HepG2 (cell line): Measurements from ENCODE around the gene CA11. TPM values are rescaled to one million over a fixed set of nuclear protein-coding genes. Genes with fewer than 3 reads are reported as not detected.

Source experiments
- ARHGAP35 ChIP-seq: sonication (generic); formaldehyde crosslinking; IDR thresholded peaks from 2 replicates; pipeline ENCODE4 v1.9.0; 2022; ENCODE audit warnings: mild to moderate bottlenecking, inconsistent platforms, moderate library complexity, missing genetic modification reagents, borderline replicate concordance
- JUN ChIP-seq: sonication (generic); formaldehyde crosslinking; IDR thresholded peaks from 2 replicates; pipeline ENCODE4 v1.4.0; 2020; ENCODE audit warnings: mild to moderate bottlenecking, missing genetic modification reagents
- NR2F1 ChIP-seq, 2 experiments: fragments of 450-650 bp in 1 of 2; formaldehyde crosslinking in 1 of 2; IDR thresholded peaks; 2 replicates each; pipeline versions ENCODE4 v1.5.0 to v1.6.1; 2016 to 2020; ENCODE audit warnings: mild to moderate bottlenecking in 1 of 2, missing compliant biosample characterization in 1 of 2, missing genetic modification reagents in 1 of 2, moderate library complexity in 1 of 2
- PCBP1 ChIP-seq: fragments of 200-400 bp; formaldehyde crosslinking; IDR thresholded peaks from 2 replicates; pipeline ENCODE4 v1.6.1; 2017; ENCODE audit warnings: mild to moderate bottlenecking, low read depth, low read length, borderline replicate concordance
- RARG ChIP-seq: sonication (generic); formaldehyde crosslinking; IDR thresholded peaks from 2 replicates; pipeline ENCODE4 v1.4.0; 2020; ENCODE audit warnings: low read depth, mild to moderate bottlenecking, missing genetic modification reagents
- TAF1 ChIP-seq: sonication (generic); formaldehyde crosslinking; IDR thresholded peaks from 2 replicates; pipeline ENCODE4 v1.4.0; 2020; ENCODE audit warnings: missing genetic modification reagents
- UBTF ChIP-seq: sonication (generic); formaldehyde crosslinking; IDR thresholded peaks from 2 replicates; pipeline ENCODE4 v1.4.0; 2020; ENCODE audit warnings: mild to moderate bottlenecking, missing genetic modification reagents
- ZBTB20 ChIP-seq: sonication (generic); formaldehyde crosslinking; IDR thresholded peaks from 2 replicates; pipeline ENCODE4 v1.8.1; 2023; ENCODE audit warnings: missing genetic modification reagents, low read depth, mild to moderate bottlenecking, borderline replicate concordance
- ZBTB43 ChIP-seq: sonication (generic); formaldehyde crosslinking; conservative IDR thresholded peaks from 2 replicates; pipeline ENCODE4 v1.4.0; 2020; ENCODE audit warnings: missing genetic modification reagents
- ZNF12 ChIP-seq: sonication (generic); formaldehyde crosslinking; IDR thresholded peaks from 2 replicates; pipeline ENCODE4 v1.5.0; 2020; ENCODE audit warnings: missing genetic modification reagents
- ZNF382 ChIP-seq: sonication (generic); formaldehyde crosslinking; IDR thresholded peaks from 2 replicates; pipeline ENCODE4 v1.5.0; 2020; ENCODE audit warnings: missing genetic modification reagents, mild to moderate bottlenecking, borderline replicate concordance
- ZNF567 ChIP-seq: sonication (generic); formaldehyde crosslinking; IDR thresholded peaks from 2 replicates; pipeline ENCODE4 v1.8.1; 2023; ENCODE audit warnings: mild to moderate bottlenecking, missing genetic modification reagents, borderline replicate concordance
- ZNF652 ChIP-seq: IDR thresholded peaks from 2 replicates; pipeline ENCODE4 v1.6.1; 2016; ENCODE audit warnings: low read depth, borderline replicate concordance
- ZNF75D ChIP-seq: sonication (generic); formaldehyde crosslinking; IDR thresholded peaks from 2 replicates; pipeline ENCODE4 v1.8.1; 2023; ENCODE audit warnings: missing genetic modification reagents, mild to moderate bottlenecking, borderline replicate concordance
- polyA plus RNA-seq, 8 experiments: library from polyadenylated mRNA; depleted of rRNA in 3 of 8; stranded (reverse) in 7 of 8; unstranded in 1 of 8; fragments of >200 nt; fragmentation: Illumina TruSeq in 4 of 8; extraction: Trizol in 4 of 8; gene quantifications; 2 replicates each; pipeline versions ENCODE4 v1.2.1 to v1.2.3, GENCODE V29; 2011 to 2016; ENCODE audit warnings: low read depth in 4 of 8, missing spikeins in 1 of 8, mixed read lengths in 1 of 8; ENCODE audit not compliant: insufficient read depth in 1 of 8
- total RNA-seq, 5 experiments: library from RNA; depleted of rRNA; stranded (reverse); fragments of >200 nt; fragmentation: Illumina TruSeq; extraction: Trizol; gene quantifications; 2 replicates each; pipeline ENCODE4 v1.2.3, GENCODE V29; 2016; ENCODE audit warnings: low read depth in 1 of 5
- TF ChIP-seq, protein P1 (sequence below): sonication (generic); formaldehyde crosslinking; IDR thresholded peaks from 2 replicates; pipeline ENCODE4 v1.5.1; 2020; ENCODE audit warnings: missing genetic modification reagents, mild to moderate bottlenecking, borderline replicate concordance
- TF ChIP-seq, protein P2 (sequence below): sonication (generic); formaldehyde crosslinking; IDR thresholded peaks from 2 replicates; pipeline ENCODE4 v1.4.0; 2020; ENCODE audit warnings: missing genetic modification reagents, borderline replicate concordance

Gene CA11
- total and polyA plus RNA-seq, 2 of the 13 experiments (the other 11 are each of a cell fraction or from before 2014, with no cell fraction given): 0.41 to 0.58 TPM

DNA sequence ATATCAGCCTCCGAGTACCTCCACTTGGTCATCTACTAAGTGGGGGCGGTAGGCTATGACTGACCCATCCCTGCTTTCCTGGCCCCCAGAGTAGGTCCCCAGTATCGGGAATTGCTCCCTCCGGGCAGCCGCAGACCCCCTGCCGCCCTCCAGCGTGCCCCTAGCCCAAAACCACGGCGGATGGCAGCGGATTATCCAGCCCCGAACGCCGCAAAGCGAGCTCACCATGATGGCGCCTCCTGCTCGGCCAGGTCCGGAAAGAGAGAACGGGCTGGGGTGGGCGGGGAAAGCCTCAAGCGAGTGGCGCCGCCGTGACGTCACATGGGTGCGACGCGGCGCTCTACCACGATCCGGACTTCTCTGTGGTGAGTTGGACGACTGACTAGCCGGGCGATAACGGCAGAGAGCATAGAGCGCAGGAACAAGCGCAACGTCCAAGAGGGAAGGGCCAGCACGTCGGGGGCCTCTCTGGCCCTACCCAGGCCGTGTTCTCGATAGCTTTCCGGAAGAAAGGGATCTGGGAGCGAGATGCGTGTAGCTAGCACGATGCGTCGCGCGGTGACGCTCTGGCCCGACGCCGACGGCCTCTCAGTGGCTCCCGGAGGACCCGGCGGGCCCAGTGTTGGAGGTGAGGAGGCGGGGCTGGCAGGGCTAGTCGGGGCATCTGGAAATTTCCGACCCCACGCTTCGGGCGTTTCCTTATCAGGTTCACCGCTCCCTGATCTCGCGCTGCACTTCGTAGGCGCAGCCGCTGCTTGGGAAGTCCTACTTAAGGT is 26.9 kb downstream of the CA11 start, which contains the start of the genes RPL18 and SPHK2 (continued):
- TF ChIP-seq, protein P1, sequence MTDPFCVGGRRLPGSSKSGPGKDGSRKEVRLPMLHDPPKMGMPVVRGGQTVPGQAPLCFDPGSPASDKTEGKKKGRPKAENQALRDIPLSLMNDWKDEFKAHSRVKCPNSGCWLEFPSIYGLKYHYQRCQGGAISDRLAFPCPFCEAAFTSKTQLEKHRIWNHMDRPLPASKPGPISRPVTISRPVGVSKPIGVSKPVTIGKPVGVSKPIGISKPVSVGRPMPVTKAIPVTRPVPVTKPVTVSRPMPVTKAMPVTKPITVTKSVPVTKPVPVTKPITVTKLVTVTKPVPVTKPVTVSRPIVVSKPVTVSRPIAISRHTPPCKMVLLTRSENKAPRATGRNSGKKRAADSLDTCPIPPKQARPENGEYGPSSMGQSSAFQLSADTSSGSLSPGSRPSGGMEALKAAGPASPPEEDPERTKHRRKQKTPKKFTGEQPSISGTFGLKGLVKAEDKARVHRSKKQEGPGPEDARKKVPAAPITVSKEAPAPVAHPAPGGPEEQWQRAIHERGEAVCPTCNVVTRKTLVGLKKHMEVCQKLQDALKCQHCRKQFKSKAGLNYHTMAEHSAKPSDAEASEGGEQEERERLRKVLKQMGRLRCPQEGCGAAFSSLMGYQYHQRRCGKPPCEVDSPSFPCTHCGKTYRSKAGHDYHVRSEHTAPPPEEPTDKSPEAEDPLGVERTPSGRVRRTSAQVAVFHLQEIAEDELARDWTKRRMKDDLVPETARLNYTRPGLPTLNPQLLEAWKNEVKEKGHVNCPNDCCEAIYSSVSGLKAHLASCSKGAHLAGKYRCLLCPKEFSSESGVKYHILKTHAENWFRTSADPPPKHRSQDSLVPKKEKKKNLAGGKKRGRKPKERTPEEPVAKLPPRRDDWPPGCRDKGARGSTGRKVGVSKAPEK (CRISPR knock-in tag): no peak
- TF ChIP-seq UBTF (CRISPR knock-in tag) (peak; percentile 83), TAF1 (CRISPR knock-in tag) (peak; percentile 96), JUN (CRISPR knock-in tag) (0 out of 2 replicates have a peak, but pooled peaks have one; percentile 53), ZNF567 (CRISPR knock-in tag) (0 out of 2 replicates have a peak, but pooled peaks have one; percentile 92), ARHGAP35 (CRISPR knock-in tag) (no peak), PCBP1 (peak; percentile 95), ZBTB43 (CRISPR knock-in tag) (peak; percentile 62; the same call in 1 of the 2 replicates), ZNF652 (CRISPR knock-in tag) (no peak), ZNF75D (0 out of 2 replicates have a peak, but pooled peaks have one; percentile 49), RARG (CRISPR knock-in tag) (no peak), ZNF12 (CRISPR knock-in tag) (no peak), NR2F1 (CRISPR knock-in tag; IDR thresholded peaks at IDR 0.05) (0 out of 4 replicates have a peak, but pooled peaks of 1 of the 2 experiments have one; percentile 6), ZBTB20 (no peak), ZNF382 (CRISPR knock-in tag) (no peak)
- TF ChIP-seq, protein P2, sequence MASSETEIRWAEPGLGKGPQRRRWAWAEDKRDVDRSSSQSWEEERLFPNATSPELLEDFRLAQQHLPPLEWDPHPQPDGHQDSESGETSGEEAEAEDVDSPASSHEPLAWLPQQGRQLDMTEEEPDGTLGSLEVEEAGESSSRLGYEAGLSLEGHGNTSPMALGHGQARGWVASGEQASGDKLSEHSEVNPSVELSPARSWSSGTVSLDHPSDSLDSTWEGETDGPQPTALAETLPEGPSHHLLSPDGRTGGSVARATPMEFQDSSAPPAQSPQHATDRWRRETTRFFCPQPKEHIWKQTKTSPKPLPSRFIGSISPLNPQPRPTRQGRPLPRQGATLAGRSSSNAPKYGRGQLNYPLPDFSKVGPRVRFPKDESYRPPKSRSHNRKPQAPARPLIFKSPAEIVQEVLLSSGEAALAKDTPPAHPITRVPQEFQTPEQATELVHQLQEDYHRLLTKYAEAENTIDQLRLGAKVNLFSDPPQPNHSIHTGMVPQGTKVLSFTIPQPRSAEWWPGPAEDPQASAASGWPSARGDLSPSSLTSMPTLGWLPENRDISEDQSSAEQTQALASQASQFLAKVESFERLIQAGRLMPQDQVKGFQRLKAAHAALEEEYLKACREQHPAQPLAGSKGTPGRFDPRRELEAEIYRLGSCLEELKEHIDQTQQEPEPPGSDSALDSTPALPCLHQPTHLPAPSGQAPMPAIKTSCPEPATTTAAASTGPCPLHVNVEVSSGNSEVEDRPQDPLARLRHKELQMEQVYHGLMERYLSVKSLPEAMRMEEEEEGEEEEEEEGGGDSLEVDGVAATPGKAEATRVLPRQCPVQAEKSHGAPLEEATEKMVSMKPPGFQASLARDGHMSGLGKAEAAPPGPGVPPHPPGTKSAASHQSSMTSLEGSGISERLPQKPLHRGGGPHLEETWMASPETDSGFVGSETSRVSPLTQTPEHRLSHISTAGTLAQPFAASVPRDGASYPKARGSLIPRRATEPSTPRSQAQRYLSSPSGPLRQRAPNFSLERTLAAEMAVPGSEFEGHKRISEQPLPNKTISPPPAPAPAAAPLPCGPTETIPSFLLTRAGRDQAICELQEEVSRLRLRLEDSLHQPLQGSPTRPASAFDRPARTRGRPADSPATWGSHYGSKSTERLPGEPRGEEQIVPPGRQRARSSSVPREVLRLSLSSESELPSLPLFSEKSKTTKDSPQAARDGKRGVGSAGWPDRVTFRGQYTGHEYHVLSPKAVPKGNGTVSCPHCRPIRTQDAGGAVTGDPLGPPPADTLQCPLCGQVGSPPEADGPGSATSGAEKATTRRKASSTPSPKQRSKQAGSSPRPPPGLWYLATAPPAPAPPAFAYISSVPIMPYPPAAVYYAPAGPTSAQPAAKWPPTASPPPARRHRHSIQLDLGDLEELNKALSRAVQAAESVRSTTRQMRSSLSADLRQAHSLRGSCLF (CRISPR knock-in tag): no peak
